Smooth muscle cell of the brain vasculature (primary cell): ENCODE measurements around the gene ITPR2.

Experiments used
- DNase-seq: peaks from one replicate; pipeline ENCODE4 v3.0.0-alpha.2; 2012; ENCODE audit warnings: low read depth, low spot score

ITPR2 gene

GRCh38 chr12:26410689-26411088 lies 422.3 kb downstream of the ITPR2 start:
- no peak for DNase-seq

DNA sequence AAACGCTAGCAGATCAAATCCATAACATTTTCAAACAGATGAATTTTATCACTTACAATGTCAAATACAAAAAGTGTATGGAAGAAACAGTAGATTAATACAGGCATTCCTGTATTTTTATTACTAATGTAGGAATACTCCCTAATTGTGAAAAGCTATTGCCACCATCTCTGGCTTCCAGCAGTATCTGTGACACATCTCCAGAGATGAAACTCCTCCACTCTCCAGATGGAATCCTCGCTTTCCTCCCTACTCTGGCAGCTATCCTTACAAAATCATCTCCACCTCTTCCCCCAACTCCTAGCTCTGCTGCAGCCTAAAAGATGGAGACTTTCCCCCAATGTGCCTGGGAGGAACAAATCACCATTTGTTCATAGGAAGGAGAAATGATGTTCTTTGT lies 426.2 kb downstream of the ITPR2 start:
- no peak for DNase-seq

GRCh38 chr12:26406391-26406790 lies 426.6 kb downstream of the ITPR2 start:
- DNase-seq: no peak

GRCh38 chr12:26403601-26404000 lies 429.4 kb downstream of the ITPR2 start:
- no peak for DNase-seq

DNA sequence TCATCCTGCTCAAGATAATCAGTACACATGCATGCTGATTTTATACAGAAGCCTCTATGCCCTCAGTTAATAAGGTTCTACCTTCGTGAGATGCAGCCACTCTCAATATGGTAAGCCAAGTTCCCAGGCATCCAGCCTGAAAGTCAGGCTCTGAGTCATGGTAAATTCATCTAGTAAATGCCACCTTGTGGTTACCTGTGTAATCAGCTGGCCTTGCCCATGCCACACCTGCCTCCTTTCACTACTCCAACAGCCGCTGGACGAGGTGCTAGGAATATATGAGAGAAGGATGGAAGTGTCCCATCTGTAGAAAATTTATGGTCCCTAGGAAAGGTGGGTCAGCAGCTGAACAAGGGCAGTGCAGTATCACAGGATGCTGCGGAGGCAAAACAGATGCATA lies 430.3 kb downstream of the ITPR2 start:
- no peak for DNase-seq

DNA sequence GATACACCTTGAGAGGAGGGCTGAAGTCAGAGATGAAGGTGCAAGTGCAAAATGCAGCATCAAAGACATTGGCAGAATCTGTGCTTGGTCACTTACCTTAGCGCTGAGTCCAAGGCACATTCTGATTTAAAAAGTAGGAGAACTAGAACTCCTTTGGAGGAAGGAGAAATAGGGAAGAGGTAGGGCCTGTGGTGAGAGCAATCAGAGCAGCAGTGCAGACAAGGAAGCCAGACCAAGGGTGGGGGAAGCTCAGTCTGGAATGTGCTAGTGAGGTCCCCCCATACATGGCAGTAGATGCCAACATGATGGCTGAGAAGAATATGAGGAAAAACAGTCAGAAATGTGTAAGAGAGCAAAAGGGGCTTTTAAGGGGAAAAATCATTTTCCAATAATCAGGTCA lies 431.1 kb downstream of the ITPR2 start:
- DNase-seq: no peak

GRCh38 chr12:26400627-26401026 lies 432.4 kb downstream of the ITPR2 start:
- no peak for DNase-seq

DNA sequence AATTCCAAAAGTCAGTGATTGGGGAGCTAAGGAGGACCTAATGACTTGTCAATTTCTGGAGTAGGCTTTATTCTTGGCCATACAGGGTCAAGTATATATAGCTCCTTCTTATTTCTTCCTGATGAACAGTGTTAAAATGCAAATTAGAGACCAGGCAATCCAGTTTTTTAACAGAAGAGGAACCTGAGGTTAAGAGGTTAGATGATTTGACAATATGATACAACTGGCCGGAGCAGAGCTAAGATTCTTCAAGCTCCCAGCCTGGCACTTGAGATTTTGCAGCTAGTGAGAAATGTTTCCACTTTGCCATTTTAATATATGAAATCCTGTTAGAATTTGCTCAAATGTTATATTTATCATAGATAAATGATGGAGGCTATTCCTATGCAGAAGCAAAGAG lies 433.6 kb downstream of the ITPR2 start:
- DNase-seq: no peak

GRCh38 chr12:26396402-26396801 lies 436.6 kb downstream of the ITPR2 start:
- DNase-seq: no peak

- DNase-seq: no peak
Observed at GRCh38 chr12:26389343-26389742, 443.7 kb downstream of the ITPR2 start.

- no peak for DNase-seq
Observed at GRCh38 chr12:26384536-26384935, 448.5 kb downstream of the ITPR2 start.

GRCh38 chr12:26383041-26383440 lies 450.0 kb downstream of the ITPR2 start:
- DNase-seq: no peak

GRCh38 chr12:26380897-26381296 lies 452.1 kb downstream of the ITPR2 start:
- no peak for DNase-seq

DNA sequence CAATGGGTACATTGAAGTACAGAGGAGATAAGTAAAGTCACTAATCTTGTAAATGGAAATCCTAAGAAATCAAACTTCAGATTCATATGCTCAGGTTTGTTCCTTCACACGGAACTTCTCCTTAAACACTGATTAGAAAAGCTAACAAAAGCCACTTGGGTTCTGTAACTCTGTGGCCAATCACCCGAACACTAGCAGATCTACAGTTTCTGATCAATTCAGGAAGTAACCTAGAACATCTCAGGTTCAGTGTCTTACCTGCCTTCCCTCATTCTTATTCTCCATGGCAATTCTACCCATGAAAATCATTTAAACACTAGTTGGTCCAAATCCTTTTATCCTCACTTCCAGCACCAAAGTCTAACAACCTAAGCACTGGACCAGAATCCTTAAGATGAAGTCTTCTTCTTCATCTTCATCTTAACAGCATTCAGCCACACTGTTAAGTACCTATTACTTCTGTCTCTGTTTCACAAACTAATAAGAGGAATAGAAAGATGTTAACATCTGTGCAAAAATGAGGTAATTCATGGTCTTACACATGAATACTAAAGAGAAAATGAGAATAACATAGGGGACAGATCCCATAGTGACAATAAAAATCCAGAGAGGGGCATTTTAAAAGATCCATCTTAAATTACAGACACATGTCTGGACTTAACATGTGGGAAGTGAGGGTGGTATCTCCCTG lies 453.1 kb downstream of the ITPR2 start:
- no peak for DNase-seq

GRCh38 chr12:26378711-26379110 lies 454.3 kb downstream of the ITPR2 start:
- DNase-seq: no peak

DNA sequence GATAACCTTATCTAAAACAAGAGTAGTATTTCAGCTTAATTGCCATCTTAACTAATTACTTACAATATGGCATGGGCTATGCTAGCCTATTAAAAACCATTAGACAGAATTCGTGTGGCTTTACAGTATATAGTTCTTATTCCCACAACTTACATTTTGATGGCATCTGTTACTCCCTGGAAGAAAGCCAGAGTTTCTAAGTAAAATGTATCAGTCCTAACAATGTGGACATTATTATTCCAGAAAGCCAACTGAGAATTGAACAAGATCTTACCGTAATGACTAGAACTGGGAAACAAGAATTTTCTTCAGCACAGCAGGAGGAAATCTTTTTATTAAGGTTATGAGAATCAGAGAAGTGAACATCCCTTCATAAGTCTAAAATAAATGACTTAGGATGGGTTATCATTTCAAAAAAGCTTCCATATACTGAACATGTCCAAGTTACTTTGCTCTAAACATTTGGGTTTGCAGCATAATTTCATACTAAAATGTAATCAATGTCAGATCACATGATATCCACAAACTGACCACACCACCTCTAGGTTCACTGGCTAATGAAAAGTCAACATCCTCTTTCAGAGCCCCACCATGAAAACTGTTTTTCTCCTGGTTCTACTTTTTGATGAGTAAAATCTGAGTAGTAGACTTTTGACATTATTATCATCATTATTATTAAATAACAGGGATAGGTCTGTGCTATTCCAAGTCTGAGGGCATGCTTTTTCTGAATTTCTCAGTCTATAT lies 457.9 kb downstream of the ITPR2 start:
- DNase-seq: peak; percentile 31

DNA sequence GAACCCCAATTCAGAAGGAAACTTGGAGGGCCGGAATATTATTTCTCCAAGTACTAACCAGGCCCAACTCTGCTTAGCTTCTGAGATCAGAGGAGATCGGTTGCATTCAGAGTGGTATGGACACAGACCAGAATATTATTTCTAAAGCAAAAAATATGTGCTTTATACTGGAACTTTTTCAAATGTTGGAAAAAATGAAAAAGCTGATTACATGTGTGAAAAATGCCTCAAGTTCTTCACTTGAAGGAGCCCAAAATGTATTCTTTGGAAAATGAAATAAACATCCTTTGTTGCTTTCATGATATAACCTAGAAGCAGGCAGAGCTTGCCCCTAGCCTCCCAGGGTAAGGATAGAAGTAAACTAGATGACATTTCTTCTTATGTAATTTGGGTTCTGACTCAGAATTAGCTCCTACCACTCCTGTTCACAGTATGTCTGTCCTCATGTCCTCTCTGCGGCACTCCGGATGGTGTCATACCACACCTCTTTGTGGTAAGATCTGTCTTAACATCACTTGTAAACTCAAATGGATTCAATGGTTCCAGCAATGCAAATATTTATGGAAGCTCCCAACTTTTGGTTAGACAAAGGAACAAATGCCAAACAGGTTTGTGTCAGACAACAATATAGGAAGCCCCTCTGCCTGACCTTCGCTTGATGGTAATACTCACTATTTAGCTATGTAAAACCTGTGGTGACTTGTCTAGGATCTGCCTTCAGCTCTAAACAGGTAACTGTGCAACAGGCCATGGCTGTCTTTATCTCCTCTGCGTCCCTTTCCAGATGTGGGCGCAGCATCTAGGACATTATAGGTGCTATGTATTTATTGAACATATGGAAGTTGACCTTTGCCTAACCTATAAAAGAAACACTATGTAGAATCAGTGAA lies 459.1 kb downstream of the ITPR2 start:
- no peak for DNase-seq

- DNase-seq: no peak
Observed at GRCh38 chr12:26372866-26373265, 460.1 kb downstream of the ITPR2 start.

- DNase-seq: no peak
Observed at GRCh38 chr12:26370098-26370497, 462.9 kb downstream of the ITPR2 start.

GRCh38 chr12:26369588-26369987 lies 463.4 kb downstream of the ITPR2 start:
- peak; percentile 24 for DNase-seq

DNA sequence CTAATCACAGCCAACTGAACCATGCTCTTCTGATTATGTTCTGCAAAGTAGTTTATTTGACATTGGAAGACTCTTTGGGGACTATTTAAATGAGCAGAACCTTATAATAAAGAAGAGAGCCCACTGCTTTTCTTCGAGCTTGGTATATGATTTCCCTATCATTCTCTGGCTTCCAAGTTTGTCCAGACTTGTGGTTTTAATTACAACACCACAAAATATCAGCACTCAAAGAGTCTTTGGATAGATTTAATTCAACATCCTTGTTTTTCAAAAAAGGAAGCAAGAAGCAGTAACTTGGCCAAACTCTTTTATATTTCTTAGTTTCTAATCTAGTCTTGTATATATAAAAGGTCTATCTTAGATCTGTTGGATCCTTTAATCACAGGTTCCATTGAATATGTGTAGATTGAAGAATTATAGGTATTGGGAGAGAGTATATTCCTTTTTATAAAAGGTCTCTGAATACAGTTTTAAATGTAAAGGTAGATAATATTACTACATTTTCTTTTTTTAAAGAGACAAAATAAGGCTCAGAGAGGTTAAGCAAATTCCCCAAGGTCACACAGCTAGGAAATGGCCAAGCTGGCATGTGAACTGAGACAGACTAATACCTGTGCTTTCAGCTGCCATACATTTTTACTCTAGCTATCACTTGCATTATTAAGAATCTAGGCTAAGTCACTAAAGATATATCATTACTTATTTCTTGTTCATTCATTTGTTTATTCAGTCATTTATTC lies 464.8 kb downstream of the ITPR2 start:
- DNase-seq: no peak

DNA sequence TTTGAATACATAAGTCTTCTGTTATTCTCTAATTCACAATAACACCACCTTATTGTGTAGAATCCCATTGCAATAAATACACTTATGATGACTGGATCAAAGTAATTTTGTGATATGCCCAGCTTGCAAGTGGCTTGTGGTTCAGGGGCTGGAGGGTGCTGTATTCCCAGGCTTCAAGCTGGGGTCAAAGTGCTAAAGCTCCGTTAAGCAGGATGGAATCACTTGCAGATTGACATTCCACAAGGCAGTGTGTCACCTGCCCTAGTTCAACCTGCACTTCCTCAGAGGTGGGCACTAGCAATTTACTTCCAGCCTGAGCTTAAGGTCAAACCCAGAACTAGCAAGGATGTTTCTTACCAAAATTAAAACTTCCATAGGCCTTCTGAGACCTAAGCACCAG lies 471.0 kb downstream of the ITPR2 start:
- no peak for DNase-seq
